Measurements from ENCODE around the gene KCNT2.

DNA sequence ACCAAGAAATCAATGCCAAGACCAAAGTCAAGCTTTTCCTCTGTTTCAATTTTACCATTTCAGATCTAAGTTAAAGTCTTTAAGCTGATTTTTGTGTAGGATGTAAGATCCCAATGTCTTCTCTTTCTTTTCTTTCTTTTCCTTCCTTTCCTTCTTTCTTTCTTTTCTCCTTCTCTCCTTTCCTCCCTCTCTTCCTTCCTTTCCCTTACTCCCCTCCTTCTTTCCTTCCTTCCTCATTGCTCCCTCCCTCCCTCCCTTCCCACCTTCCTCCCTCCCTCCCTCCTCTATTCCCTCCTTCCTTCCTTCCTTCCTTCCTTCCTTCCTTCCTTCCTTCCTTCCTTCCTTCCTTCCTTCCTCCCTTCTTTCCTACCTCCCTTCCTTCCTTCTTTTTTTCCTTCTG lies 197.5 kb downstream of the KCNT2 start:
- TF ChIP-seq, protein P1, sequence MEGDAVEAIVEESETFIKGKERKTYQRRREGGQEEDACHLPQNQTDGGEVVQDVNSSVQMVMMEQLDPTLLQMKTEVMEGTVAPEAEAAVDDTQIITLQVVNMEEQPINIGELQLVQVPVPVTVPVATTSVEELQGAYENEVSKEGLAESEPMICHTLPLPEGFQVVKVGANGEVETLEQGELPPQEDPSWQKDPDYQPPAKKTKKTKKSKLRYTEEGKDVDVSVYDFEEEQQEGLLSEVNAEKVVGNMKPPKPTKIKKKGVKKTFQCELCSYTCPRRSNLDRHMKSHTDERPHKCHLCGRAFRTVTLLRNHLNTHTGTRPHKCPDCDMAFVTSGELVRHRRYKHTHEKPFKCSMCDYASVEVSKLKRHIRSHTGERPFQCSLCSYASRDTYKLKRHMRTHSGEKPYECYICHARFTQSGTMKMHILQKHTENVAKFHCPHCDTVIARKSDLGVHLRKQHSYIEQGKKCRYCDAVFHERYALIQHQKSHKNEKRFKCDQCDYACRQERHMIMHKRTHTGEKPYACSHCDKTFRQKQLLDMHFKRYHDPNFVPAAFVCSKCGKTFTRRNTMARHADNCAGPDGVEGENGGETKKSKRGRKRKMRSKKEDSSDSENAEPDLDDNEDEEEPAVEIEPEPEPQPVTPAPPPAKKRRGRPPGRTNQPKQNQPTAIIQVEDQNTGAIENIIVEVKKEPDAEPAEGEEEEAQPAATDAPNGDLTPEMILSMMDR (IDR thresholded peaks at IDR 0.05; ENCODE audit: poor library complexity, severe bottlenecking) = no peak
- TF ChIP-seq EP300 (conservative IDR thresholded peaks at IDR 0.05; ENCODE audit: poor library complexity, severe bottlenecking) = no peak
- no peak for TF ChIP-seq MXI1 (conservative IDR thresholded peaks at IDR 0.05; ENCODE audit: poor library complexity, severe bottlenecking)
- no peak for TF ChIP-seq POLR2AphosphoS5 (IDR thresholded peaks at IDR 0.05)
- TF ChIP-seq TAF1 (IDR thresholded peaks at IDR 0.05; ENCODE audit: low read depth) = no peak

All from neural cell (in vitro differentiated cells).